Stimulated activated CD8-positive, alpha-beta memory T cell treated with anti-CD3 and anti-CD28 coated beads, Interleukin-12 subunit alpha, Interleukin-12 subunit beta, amount 100 ng/mL, for 4 hours (primary cell): Measurements from ENCODE around the gene OCA2.

ENCODE experiments used
- DNase-seq: peaks from one replicate; pipeline ENCODE4 v3.0.0-alpha.2; 2020; ENCODE audit warnings: low read depth

Gene OCA2

DNA sequence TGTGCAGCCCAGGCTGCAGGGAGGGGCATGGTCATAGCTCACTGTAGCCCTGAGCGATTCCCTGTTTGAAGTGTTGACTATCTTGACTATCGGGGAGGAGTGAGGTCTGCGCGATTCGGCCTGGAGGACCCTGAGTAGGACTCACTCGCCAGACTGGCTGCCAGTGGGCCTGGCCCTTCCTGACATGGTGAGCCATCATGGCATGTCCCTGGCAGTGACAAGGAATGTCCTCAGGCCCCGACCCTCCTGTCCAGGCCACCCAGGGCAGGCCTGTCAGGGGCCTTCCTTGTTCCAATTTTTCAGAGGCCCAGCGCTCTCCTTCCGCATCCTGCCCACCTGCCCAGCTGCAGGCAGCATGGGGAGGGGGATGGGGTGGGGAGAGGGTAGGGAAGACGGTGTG is 5.2 kb upstream of the OCA2 start:
- no peak for DNase-seq

DNA sequence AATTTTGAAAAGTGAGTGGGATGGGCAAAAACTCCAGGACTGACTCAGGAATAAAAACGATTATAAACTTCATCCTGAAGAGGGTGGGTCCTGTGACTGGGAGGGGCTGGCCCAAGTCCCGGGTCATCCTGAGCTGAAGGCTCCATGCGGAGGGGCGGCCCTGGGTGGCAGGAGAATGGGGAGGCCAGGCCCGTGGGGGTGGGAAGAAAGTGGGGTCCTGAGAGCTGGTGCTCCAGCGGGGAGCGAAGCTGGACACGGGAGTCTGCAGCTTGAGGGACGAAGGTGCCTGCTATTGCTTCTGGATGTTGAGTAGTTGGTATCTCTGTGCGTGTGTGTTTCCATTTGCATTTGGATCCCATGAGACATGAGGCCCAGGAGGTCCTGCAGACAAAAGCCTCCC is 4.7 kb upstream of the OCA2 start:
- no peak for DNase-seq

DNA sequence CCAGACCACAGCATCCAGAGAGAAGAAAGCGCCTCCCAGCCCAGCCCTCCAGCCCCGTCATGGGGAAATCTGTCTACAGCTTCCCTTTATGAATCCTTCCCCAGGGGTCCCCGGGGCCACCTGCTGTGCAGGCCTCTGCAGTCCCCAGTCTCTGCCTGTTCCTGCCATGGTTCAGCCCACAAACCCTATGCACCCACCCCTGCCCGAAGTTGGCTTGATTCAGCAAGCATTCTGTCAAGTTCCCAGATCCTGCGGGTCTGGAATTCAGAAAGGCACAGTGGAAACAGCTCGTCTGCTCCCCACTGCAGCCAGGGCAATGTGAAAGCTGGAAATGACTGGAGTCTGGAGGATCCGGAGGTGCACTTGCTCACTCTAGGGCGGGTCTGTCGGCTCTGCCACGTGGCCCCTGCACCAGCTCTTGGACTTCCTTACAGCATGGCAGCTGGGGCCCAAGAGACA is 2.9 kb upstream of the OCA2 start:
- DNase-seq, result no peak

DNA sequence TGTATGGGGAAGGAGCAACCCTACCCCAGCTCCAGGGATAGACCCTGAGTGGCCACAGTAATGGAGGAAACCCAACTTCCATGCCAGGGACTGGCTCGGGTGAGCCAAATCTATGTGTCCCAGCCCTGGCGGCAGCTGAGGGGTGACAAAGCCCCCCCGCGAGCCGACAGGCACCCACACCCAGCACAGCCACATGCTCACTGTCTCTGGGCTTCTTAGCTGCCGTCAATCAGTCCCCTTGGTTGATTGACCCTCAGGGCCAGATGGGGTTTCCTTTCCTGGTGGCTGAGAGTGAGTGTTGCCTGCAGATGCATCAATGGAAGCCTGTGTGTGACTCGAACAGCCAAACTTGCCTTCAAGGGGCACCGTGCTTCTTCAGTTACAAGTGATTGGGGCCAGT is 2.1 kb upstream of the OCA2 start:
- no peak for DNase-seq

DNA sequence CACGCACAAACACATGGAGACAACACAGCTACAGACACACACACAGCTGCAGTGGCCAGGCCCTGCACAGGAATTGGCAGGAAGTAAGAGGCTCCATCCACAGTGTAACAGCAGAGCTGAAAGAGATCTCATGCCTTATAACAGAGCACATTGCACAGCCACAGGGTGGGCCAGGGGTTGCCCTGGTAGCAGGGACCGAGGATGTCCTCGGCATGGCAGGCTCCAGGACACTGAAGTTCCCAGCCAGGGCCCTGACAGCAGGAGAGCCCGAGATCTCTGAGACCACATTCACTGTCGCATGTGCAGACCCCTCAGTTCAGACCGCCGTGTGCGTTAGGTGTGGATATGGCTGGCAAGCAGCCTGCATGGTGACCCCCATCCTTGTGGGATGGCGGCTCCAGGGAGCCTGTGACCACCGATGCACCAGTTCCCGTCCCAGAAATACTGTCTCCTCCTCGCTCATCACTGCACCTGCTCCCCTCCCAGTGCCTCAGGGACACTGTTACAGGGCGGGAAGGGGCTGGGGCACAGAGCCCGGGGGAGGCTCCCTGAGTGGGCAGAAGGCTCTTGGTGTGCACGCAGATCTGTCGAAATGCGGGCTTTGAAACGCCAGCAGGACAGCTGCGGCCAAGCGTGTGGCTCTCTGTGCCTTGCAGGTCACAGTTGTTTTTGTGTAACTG is 1.5 kb upstream of the OCA2 start:
- DNase-seq, result no peak

DNA sequence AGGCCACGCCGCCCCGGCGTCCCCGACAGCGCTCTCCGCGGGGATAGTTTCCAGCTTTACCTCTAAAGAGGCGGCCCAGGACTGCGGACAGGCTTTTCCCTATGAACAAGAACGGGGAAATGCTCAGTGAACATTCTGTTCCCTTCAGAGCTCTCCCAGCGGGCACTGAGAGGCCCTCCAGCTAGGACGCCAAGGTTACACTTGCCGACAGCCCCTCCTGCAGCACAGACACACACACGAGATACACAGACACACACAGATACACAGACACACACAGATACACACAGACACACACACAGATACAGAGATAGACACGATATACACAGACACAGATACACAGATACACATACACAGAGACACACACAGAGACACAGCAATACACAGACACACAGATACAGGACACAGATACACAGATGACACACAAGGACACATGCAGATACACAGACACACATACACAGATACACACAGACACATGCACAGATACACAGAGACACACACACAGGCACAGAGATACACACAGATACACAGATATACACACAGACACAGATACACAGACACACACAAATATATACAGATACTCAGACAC is 533 bp upstream of the OCA2 start:
- no peak for DNase-seq

DNA sequence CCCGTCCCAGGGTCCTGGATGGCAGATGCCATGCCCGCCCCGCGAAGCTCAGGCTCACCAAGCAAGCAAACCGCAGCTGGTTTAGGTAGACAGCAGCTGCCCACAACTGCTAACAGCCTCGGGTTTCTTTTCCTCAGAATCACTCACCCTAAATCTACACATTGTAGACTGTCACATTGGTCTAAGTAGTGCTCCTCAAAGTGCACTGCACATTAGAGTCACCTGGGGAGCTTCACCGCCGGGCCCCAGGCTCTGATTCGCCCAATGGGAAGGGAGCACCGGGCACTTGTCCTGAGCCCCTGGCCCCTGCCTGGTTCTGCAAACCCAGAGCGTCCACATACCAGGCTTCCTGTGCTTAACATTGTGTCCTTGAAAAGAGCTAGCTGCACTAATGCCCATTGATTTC is 752 bp downstream of the OCA2 start:
- DNase-seq, result no peak

DNA sequence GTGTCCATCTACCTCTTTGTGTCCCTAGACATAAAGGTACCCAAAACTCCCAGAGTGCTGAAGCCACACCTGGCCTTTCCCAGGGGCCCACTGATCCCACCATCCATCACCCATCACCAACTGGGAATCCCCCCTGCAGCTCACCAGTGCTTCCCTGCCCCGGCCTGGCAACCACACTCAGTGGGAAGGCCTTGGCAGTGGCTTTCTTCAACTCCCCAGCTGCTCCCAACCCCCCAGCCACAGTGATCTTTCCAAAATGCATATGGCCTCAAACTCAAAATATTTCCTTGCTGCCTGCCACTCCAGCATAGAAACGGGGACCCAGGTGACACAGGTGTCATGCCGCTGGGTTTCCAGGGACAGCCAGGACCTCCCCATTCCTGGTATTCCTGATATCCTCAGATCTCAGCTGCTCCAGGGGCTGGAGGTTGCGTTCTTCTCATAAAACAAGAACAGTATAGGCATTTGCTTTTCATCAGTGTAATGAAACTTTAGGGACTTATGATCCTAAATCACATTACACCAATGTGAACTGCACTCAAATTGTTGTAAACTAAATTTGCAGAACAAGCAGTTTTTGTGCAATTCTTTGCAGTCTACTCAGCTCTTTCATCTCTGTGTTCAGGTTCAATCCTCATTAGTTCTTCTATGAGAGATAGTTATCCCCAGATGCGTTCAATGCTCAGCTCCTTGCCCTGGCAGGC is 1.3 kb downstream of the OCA2 start:
- no peak for DNase-seq

DNA sequence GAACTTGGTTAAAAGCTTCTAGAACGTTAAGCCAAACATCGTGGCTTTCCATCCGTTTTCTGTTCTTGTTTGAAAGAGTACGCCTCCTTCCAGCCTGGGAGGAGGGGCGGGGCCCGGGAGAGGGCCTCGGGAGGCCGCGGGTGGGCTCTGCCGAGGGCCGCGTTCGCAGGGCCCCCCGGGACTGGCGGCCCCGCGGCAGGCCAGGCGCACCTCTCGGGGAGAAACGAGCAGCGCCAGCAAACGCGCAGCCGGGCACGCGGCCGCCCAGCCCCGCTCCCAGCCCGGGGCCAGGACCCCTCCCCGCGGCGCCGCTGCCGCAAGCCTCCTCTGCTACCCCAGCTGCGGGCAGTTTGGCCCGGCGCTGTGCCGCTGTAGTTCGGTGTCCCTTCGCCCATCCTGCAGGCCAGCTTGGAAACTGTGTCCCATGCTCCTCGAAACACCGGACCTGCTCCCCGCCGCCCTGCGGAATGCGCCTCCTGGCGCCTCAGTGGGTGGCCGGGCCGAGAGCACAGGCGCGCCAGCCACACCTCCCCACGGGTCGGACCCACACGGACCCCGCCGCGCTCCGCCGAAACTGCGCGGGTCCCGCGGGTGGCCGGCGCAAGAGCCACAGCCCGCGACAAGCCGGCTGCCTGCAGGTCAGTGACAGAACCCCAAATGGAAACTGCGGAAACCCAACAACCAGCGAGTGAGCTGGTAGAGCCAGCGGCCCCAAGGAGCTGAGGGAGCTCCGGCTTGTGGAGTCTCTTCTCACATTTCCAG is 2.3 kb downstream of the OCA2 start:
- no peak for DNase-seq

DNA sequence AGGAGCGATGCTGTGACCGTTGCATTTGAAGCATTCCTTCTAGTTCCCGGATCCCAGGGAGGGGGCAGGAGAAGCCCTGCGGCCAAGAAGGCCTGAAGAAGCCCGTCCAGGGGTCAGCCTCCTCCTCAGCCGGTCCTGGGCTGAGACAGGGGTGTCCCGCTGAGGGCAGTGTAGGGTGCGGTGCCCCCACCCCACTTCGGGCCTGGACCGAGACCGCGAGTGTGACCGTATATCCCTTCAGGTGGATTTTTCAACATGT is 2.8 kb downstream of the OCA2 start:
- DNase-seq, result no peak

DNA sequence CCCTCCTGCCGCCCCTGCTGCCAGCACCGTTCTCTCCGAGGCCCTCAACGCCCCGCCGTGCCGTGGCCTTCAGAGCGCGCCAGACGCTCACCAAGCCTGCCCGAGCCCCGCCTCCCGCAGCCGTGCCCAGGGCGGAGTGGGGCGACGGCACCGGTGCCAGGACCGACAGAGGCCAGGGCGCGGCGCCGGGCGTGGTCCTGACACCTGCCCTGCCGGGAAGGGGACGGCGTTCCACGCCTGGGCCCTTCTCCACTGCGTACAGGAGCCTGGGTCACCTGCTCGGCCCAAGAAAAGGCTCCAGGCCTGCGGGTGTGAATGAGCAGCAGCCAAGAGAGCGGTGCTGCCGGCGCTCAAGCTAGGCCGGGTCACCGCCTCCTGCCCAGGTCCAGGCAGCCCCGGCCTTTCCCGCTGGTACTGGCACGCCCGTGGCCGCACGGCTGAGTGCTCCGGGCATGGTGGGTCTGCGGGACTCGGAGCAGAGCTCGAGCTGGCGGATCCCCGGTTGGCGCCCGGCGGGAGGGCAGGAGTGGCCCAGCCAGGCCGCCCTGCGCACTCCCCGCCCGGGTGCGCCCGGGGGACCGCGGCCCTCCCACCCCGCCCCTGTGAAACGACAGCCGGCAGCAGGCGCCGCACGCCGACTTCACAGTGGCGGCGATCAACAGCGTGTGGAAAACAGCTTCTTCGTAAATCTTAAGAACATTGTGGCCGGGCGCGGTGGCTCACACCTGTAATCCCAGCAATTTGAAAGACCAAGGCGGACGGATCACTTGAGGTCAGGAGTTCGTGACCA is 4.2 kb downstream of the OCA2 start:
- DNase-seq, result no peak

DNA sequence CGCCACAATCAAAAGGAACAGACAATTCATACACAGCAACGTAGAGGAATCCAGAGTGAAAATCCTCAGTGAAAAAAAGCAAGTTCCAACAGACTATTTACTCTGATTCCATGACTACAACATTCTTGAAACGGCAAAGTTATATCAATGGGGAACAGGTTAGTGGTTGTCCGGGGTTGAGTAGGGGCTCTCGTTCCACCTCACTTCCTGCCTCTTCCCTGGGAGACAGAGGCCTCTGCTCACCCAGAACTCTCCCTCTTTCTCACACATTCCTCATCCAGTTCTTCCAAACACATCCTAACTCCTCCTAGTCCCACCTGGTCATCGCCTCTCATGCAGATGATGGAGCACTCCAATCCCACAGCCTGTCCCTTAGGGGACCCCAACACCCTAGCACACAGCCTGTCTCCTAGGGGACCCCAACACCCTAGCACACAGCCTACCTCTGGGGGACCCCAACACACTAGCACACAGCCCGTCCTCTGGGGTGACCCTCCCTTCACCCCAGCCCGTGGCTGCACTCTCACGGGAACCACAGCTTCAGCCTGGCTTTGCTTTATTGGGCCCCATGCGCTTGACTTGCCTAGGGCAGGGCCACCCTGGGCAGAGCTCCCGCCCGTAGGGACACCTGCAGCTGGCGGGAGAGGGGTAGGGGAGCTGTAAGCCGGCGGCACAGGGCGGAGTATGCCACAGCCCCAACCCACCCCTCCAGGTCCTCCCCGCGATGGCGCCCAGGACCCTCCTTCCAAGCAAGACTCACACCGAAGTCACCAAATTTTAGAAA is 5.2 kb downstream of the OCA2 start:
- no peak for DNase-seq

DNA sequence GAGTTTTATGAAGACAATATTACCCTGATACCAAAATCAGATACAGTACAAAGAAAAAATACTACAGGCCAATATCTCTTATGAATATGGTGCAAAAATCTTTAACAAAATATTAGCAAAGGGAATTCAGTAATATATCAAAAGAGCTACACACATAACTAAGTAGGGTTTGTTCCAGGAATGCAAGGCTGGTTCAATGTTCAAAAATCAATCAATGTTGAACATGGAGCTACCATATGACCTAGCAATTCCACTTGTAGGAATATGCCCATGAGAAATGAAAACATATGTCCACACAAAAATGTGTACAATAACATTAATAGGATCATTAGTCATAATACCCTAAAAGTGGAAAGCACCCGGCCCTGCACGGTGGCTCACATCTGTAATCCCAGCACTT is 7.8 kb downstream of the OCA2 start:
- DNase-seq, result no peak

DNA sequence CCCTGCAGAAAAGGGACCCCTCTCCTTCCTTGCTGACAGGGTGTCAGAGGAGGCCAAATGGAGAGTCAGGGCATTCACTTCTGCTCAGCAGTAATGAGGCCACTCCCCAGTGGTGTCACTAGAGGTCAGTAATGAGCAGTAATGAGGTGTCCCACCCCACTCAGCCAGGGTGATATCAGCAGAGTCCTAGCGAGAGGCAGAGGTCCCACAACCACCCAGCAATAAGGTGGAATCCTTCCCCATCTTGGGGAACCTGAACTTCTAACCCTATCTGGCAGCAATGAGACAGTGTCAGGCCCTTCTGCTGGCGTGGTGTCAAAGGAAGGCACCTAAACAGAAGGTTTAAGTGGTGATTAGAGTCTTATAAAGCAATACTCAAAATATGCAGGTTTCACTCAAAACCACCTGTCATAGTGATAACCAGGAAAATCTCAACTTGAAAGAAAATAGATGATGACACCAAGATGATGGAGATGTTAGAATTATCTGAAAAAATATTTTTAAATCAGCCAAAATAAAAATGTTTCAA is 12.9 kb downstream of the OCA2 start:
- no peak for DNase-seq

DNA sequence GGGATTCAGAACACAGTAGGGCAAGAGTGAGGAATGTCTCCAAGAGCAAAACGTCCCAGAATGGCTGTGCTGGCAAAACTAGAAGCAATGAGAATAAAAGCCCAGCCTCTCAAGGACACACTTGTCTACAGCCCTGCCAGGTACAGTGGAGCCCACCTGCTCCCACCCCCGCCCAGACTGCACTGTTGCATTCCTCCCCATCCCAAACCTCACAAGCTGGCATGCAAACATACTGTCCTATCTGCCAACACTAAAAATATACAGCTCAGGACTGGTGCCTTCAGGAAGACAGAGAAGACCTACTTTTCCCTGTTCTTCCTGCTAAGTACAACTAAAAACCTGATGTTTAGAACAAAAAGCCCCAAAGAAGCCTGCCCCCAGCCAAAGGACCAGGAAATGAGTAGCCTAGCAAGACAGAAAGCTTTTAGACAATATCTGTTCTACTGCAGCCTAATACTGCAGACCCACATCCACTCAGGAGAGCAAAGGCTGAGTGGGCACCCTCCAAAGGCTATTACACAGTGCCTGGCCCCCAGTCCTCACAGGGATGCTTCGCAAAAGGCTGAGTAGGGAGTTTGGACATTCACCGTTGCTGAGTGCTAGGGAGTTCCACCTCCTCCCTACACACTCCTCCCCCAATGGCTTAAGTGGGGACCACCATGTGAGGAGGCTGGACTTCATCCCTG is 13.5 kb downstream of the OCA2 start:
- no peak for DNase-seq

DNA sequence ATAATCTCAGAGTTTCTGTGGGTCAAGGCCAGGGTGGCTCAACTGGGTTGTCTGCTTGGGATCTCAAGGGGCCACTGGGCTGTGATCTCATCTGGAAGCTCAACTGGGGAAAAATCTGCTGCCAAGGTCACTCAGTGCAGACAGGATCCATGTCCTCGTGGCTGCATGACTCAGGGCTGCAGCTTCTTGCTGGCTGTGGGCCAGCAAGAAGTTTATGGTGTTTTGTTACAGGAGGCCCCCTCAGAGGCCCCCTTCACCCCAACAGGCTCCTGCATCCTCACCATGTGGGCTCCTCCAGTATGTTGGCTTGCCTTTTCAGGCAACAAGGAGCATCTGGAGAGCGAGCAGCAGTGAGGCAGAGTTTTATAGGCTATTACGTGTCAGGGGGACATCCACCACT is 14.6 kb downstream of the OCA2 start:
- no peak for DNase-seq

DNA sequence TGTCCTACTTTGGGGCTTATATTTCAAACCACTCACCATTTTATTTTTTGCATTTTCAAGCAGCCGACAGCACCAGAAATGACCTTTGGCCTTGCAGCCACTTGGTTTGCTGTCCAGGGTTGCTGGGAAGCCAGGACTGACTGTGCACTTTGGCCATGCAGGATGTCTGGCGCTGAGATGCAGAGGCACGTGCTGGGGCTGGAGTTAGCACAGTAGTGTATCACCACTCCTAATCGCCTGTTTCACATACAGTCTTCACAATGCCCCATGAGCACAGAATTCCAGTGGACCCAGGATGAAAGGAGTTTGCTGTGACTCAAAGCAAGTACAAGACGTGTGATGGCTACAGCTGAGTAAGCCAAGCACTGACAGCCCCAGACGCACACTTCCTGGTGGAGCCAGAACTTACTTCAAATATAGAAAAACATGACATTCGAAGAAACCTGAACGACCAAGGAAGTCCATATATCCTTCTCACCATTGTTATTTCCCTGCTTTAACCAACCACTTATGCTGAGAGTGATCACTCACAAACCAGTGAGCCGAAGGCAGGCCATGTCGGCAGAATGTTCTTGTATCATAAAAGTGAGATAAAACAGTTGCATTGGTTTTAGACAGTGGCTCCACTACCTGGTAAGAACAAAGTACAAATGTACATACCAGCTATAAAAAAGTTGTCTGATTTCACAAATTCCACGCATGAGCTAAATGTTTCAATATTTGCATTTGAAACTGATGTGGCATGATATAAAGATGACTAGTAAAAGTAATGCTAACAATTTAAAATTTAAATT is 16.0 kb downstream of the OCA2 start:
- no peak for DNase-seq

DNA sequence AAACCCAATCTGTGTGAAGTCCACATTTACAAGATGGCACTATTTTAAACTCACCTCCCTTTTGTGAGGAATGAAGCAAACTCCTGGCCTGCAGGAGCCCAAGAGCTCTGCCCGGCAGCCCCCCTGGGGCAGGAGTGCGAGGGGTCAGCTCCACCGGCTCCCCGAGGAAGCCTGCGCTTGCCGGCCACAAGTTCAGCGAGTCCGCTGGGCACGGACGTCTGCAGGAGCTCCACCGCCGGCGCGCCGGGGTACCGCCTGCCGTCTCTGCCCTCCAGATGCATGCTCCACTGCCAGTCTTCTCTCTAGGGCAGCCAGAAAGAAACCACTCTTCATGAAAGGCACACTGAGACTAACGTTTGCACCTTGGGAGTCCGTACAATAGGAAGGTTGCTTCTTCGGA is 17.5 kb downstream of the OCA2 start:
- no peak for DNase-seq

DNA sequence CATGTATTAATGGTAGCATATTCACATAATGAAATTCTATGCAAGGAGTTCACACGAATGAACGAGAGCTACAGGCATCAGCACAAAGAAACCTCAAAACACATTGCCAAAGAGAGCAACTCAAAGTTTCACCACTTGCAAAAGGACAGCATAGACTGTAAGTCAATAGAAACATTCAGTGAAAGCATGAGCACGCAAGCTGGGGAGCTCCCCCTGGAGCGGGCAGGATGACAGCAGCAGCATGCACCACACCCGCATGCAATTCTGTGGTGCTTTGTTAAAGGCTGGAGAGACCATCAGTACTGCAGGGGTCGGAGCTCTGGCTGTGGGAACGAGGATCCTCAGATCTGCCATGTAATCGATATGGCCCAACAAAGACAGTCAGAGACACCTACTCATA is 18.7 kb downstream of the OCA2 start:
- no peak for DNase-seq
